ENCODE measurements around the gene OR52I2.

Gene OR52I2

DNA sequence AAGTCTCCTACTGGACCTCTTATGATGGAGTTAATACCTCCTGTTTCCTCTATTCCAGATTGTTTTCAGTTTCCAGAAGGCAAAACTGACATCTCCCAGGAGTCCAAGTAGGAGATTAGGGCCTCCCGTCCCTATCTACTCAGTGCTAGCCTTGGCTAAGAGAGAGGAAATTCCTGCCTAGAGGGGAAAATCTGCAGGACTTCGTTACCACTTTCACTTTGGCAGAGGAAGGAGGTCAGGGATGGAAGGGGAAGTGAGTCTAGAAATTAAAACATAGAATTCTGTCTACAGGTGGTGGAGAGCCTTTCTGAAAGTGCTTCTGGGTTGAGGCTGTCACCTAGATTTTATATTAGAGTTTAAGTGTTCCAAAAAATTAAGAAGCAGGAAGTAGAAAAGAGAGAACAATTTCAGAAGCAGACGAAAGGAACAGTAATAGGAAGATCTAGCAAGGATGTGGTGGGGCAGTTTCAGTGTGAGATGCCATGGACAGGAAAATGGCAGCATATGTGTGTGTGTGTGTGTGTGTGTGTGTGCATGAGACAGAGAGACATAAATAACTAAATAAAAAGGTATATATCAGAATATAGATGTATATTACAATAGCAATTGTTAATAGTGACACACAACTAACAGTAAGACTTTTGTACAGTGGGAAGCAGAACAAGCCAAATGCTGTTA lies 28.9 kb downstream of the OR52I2 start:
- DNase-seq, result no peak

DNA sequence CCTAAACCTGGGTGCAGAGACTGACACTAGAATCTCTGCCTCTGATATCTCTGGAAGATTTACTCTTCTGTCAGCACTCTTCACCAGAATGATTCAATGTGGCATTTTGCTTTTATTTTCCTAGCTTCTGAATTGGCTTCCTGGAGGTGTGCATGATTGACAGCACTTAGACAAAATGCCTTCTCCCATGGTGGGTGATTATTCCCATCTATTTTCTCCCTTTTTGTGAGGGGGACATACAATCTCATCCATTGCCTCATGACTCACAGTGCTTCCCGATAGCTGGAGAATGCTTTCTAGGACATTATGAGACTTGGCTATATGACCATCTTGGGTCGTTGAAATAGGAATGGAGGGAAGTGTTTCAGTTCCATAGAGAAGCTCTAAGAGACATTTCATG lies 30.4 kb downstream of the OR52I2 start:
- no peak for DNase-seq

DNA sequence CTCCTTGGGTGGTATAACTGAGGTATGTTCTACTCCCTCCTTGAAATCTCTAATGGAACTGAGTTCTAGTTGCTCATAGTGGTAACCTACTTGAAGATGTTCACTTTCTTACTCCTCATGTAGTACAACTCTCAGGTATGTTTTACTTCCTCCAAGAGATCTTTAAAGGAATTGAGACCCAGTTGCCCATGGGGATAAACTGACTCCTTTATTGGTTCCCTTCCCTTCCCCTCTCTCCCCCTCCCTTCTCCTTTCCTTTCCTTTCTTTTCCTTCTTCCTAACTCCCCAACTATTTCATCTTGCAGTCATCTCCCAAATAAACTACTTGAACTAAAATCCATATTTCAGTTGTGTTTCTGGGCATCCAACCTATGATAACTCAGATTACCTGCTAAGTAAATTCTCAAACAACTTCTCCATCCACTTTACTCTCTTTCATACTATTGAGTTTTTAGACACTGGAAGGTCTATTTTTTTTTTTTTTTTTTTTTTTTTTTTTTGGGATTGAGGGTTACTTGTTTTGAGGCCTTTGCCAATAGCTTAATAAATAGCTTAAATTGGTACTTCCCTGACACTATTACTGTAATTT lies 34.4 kb downstream of the OR52I2 start:
- DNase-seq, result no peak

DNA sequence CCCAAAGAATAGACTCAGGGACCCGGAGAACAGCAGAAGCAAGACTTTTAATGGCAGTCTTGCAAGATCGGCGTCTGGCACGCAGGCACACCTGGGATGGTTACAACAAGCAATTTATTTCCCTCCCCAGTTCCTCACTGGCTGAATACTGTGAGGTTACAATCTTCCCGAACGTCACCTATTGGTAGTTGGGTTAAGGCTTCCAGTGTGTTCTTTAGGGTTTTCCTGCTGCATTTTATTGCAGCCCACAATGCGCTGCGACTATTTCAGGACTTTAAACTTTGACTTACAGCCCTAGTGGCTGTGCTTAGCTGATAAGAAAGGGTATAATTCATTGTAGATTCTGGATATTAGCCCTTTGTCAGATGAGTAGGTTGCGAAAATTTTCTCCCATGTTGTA lies 38.0 kb downstream of the OR52I2 start:
- DNase-seq, result no peak

DNA sequence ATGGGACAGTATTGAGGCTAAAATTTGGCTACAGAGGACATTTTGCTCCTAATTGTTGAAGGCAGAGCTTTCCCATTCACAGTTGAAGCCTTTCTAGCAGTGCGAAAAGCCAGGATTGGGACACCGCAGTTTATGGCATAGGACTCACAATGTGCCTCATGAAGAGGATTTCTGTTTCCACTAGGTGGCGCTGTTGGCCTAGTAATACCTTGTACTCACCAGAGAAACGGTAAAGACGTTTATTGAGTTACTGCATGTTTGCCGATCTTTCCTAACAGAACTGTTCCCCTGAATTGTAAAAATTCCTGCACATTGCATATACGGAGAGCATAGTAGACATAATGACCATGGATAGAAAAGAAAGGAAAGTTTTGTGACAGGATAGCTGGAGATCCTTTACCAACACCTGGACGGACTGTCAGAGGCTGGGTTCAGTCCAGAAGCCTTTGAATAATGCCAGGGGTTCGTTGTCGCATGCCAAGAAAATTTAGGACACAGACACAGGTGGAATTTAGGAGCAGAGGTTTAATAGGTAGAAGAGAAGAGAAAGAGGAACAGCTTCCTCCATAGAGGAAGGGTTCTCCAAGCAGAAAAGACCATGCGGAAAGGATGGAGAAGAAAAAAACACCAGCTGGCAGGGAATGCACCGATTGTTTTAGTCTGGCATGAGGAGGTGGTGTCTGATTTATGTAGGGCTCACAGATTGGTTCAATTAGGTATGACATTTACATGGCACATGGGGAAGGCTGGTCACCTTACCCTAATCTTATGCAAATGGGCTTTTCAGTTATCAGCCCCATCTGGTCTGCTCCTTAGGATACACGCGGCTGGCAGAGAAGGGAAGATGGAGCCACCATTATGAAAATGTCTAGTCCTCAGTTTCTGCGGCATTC lies 44.9 kb downstream of the OR52I2 start:
- DNase-seq, result peak; percentile 45 to 73

DNA sequence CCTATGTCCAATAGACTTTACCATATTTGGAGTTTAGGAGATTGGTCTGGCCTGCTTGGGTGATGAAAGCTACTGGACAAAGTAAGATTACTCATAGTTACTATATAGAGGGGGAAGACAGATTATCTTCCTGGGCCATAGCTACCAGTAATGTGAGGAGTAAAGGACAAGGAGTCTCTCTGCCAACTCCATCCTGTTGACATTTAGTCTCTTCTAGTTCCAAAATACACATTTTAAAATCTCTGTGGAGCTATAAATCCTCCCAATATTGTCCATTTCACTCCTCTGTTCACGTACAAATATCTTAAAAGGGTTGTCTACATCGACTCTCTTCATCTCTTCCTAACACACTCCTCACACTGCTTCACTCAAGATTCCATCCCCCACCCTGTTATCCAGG lies 54.6 kb downstream of the OR52I2 start:
- no peak for DNase-seq

DNA sequence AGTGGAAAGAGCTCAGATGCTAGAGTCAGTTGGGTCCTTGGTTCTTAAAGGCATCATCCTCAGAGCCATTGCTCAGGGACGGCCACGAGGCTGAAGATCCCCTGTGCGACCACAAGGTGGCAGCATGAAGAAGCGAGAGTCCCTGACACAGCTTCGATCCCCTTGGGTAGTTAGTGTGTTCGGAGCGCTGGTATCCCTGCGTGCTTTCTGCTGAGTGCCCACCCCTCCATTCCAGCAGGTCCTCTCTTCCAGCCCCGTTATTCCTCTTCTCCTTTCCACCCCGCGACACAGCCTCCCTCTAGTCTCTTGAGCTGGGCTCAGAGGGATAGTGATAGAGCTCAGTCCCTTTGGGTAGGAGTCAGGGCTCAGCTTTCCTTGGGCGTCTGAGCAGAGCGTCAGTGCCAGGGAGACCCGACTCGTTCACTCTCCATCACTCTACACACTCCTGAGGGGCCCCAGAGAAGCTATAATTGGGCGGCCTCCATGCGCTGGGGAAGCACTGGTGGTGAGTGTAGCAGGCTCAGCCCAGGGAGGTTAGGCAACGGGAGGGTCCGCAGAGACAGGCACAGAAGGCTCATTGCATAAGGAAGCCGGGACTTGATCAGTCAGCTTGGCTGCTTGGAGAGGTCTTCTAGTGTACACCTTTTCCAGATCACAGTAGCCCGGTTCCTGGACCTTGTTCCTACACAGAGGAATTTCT lies 55.6 kb downstream of the OR52I2 start, which contains the start of gene OR51D1:
Gene OR51D1 (plus strand): TSS at position 516 of the 700 bp plus-strand sequence. CDS start 2,314 bp downstream, outside the sequence.
- peak; percentile 59 to 67 for DNase-seq

DNA sequence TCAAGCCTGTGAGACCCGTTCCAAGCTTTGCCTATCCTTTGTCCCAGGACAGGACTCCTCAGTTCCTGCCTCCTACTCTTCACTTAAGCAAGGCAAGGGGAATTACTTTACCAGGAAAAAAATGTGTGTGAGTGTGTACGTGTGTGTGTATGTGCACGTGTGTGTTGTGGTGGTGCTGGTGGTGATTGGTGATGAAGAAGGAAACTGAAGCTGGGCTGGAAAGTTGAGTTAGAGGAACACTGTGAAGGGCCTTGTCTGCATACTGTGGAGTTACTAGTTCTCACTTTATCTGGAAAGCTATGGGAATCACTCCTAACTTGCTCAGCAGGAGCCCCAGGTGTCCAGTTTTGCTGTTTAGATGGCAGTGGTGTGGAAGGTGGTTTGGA lies 56.1 kb downstream of the OR52I2 start:
- DNase-seq, result no peak

DNA sequence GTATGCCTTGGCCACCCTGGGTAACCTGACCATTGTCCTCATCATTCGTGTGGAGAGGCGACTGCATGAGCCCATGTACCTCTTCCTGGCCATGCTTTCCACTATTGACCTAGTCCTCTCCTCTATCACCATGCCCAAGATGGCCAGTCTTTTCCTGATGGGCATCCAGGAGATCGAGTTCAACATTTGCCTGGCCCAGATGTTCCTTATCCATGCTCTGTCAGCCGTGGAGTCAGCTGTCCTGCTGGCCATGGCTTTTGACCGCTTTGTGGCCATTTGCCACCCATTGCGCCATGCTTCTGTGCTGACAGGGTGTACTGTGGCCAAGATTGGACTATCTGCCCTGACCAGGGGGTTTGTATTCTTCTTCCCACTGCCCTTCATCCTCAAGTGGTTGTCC lies 58.4 kb downstream of the OR52I2 start:
- no peak for DNase-seq

DNA sequence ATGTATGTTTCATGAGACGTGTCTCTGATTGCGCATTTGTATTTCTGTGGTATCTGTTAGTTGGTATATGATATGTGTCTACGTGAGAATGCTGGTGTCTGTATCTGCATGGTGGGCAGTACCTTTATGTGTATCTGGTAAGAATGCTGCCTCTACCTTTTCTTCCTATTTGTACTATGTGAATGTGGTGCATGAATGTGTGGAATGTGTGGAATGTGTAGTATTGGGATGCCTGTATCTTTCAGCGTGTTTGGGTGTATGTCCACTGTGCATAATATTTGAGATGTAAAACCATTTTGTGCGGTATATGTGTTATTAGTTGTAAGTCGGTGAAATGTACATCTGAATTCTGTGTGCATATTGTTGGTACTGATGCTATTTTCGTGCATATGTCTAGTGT lies 60.0 kb downstream of the OR52I2 start:
- DNase-seq, result no peak

DNA sequence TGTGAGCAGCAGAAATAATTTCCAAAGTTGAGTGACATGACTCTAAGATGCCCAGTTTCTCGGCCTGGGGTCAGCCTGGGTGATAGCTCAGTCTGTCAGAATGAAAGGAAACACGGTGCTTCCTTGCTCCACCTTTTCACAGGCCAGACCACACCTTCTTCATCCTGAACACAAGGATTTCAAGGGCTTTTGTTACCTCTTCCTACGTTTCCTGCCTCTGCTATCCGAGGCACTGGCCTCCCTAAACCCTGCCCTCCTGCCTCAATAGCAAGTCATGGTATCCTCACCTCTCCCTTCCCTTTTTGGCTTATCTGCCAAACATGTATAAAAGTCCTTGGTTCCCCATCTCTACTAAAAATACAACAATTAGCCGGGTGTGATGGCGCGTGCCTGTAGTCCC lies 60.5 kb downstream of the OR52I2 start:
- DNase-seq, result no peak

All from NCI-H187 (cell line).